Activated CD4-positive, CD25-positive, alpha-beta regulatory T cell treated with anti-CD3 and anti-CD28 coated beads, Interleukin-2, amount 50 U/mL, for 24 hours (primary cell): ENCODE results near the gene MRPS5.
A peak's percentile ranks its signal among the peaks of the same experiment; 100 is the strongest.

Source experiments
- ATAC-seq, 2 donors: fragments of 150-1000 bp; cut with Tn5 transposase; one replicate each; pipeline ENCODE4 v1.10.0; 2021; ENCODE audit warnings: mild to moderate bottlenecking in 1 of 2, moderate library complexity in 1 of 2

Gene MRPS5

DNA sequence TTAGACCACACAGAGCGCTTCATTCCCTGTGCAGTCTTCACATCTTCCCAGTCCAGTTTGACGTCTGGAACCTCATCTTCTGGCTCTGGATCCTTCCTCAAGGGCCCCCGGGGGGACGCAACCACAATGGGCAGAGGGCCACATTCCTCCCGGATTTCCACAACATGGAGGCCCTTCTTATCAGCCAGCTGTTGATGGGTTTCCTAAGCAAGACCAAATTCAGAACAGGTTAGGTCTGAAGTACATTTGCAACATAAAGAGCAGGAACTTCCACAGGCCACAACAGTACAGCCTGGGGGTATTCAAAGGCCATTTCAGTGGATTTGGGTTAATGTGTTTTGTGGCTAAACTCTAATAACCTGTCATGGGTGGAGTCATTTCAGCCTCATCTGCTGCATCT lies 34.2 kb downstream of the MRPS5 start:
- ATAC-seq, result no peak

DNA sequence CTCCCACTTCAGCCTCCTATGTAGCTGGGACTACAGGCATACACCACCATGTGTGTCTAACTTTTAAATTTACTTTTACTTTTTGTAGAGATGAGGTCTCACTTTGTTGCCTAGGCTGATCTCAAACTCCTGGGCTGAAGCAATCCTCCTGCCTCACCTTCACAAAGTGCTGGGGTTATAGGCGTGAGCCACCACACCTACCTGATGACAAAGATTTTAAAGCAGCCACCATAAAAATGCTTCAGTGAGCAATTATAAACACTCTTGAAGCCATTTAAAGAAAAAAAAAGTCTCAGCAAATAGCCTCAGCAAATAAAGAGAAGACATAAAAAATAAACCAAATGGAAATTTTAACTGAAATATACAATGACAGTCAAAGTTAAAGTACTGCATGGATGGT lies 35.6 kb downstream of the MRPS5 start:
- no peak for ATAC-seq

DNA sequence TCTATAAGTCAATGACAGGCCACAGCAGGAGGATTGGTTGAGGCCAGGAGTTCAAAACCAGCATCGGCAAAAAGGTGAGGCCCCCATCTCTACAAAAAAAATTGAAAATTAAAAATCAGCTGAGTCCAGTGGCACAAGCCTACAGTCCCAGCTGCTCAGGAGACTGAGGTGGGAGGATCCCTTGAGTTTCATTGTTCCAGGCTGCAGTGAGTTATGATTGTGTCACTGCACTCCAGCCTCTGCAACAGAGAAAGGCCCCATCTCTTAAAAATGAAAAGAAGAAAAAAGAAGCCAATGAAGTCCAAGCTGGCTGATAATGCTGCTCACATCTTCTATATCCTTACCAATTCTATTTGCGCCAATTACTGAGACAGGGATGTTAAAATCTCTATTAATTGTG lies 39.1 kb downstream of the MRPS5 start:
- ATAC-seq, result no peak

DNA sequence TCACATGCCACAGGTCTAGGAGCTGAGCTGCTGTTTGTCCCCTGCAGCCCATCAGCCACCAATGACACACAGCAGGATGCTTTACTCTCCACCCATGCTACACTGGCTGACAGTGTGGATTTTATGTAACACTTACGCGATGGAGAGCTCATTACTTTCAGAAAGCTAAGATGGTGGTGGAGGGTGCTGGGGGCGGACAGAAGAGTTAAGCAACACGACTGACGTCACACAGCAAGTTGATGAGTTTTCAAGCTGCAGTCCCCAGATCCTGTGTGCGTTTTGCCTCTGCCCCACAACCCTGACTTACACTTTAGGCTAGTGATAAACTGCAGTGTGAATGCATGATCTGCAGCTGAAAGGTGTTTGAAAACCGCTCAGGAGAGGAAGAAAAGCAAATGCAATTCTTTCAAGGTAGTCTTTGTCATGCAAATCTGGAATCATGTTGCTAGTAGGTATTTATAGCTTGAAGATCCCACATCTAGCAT lies 42.4 kb downstream of the MRPS5 start:
- ATAC-seq, result no peak

DNA sequence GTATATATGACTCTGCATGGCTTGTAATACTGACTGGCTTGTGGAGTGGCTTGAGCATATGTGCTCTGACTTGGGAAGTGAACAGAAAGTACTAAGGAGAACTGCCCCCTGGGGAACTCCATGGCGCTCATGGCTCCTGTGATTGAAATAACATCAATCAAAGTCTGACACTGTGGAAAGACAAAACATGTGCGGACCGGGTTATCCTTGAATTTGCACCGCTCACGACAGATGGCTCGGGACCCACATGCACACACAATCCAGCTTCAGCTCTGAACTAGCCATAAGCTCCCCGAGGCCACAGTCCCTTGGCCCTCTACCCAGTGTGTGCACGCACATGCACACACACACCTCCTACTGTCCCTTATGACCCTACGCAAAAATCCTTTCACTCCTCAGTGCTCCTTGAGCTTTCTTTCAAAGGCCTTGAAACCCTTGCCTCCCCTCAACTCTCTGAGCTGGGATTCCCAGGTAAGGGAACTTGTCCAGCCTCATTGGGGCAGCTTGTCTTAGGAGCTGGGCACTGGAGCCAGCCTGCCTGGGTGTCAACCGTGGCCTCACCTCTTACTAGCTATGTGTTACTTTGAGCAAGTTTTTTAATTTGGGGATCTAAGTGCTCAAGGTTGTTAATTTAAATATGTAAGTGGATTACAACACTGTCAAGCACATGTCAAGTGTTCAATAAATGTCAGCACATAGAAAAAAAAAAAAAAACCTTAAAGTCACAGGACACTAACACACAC lies 43.6 kb downstream of the MRPS5 start:
- no peak for ATAC-seq

DNA sequence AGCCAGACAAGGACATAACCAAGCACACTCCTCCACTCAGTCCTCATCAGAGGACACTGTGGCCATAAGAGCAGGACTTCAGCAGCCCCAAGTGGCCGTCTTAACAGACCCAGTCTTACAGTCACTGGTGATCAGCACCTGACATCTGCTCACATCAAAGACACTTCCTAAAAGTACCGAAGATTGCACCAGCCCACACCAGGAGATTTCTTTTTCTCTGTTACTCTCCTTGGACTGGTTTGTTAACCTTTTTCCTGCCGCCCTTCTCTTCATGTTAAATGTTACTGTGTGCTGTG lies 44.1 kb downstream of the MRPS5 start:
- ATAC-seq, result no peak

DNA sequence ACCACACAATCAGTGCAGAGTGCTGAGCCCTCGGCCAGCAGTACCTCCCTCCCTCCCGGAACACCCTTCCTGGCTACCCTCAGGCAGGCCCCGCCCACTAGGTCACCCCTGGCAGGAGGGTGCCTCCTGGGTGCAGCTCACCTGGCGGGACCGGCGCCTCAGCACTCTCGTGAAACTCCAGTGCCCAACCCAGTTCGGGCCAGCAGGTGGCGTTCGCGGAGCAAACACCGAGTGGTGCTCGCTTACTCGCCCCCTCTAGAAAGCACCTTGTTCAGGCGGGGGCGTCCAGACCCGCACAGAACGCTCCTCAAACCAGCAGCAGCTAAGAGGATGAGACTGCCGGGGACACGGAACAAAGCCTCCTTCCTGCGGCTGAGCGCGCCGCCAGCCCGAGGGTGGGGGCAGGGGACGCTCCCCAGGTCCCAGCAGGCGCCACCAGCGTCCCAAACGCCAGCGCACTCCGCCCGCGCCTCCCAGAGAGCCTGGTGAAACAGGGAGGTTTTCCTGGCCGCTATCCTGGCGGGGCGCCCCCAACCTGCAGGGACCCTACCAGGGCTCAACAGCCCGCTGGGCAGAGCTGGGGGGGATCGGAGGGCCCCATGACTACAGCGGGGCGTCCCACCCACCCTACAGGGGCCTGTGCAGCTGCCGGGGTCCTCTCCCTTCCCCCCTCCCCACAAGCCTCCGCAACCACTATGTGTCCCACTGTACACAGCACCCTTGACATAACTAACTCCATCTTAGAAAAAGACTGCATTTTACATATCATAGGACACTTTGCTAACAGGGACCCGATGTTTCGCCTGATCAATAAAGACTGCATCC lies 44.7 kb downstream of the MRPS5 start:
- peak; percentile 86 to 87 for ATAC-seq

DNA sequence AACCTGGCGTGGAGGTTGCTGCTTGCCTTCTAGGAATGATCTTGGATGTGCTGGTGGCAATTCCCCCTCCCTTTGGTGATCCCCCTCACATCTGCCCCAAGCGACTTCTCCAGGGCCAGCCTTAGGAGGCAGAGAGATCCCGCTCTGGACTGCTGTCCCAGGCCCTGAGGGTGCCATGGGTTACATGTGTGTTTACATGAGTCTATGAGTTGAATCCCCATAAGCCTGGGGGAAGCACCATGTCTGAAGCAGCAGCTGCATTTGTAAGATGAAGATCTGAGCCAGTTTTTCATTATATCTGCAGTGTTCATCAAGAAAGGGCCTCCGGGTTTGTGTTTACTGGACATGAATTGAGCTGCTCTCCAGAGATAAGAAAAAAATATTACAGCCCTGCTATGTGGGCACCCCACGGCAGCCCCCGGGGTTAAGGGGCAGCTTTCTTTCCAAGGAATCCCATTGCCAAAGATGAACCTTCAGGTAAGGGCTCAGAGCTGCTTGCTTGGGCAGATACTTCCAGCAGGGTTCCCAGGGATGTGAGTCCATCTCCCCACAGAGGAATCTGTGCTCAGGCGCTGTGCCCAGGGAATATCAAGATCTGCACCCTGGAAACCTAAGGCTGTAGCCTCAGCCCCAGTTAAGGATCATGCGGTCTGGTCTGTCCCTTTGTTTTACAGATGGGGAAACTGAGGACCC lies 46.0 kb downstream of the MRPS5 start:
- no peak for ATAC-seq

DNA sequence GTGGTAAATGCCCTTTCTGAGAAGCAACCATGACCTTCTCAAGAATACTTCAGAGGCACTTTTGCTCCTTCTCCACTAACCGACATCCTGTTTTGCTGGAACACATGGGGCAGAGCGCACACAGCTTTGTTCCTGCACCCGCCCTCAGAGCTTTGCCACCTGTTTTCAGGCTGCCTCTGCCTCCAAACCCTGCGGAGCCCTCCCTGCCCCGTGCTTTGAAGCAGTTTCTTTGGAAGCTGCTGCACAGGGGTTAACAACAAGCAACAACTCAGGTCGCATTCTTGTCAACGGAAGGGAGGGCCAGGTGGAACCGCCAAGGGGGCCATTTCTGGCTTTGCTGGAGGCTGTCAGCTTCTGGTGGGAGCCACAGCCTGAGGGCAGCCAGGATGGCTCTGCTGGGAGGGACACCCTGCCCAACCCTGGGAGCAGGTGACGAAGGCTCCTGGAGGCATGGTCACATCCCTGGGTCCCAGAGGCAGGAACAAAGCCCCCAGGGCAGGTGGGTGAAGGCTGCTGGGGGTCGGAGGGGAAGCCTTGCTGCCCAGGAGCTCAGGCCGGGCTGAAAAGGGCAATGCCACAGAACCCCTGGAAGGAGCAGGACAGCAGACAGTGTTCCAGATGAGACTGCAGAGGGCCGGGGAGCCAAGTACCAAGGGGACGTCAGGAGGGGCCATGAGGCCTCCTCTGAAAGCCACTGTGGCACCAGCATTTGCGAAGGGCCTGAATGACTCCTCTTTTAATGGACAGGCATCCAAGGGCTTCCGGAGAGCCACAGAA lies 46.8 kb downstream of the MRPS5 start:
- ATAC-seq, result peak; percentile 50 to 62

DNA sequence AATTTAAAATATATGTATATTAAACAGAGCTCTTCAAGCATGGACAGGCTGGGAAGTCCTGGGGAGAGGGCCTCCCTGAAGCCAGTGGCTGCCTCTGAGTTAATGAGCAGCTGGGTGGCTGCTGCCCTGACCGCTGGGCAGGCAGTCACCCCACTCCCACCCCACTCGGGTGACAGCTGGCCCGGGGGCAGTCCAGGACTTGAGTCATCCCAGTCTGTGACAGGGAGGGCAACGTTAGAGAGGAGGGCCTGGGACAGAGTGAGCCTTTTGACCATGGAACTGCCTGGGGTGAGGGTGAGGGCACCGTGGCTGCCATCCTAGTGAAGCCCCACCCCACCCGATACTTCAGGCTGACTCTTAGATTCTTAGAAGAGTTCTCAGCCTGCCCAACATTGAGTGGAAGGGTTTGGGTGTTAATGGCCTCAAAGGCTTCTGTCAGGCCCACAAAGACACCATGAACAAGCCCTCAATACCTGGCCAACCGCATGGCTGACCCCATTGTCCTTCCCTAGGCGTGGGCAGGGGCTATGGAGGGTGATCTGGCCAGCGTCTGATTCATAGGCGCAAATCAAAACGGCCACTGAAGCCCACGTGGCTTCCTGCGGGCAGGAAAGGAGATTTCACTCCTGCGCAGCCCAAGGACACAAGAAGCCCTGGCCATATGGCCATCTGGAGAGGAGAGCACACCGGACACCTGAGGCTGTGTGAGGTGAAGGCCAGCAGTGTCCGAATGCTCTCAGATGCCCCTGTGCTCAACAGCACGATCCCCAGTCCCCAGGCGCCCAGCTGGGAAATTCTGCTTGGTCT lies 47.5 kb downstream of the MRPS5 start:
- ATAC-seq, result peak in 1 of 2 donors; percentile 25

DNA sequence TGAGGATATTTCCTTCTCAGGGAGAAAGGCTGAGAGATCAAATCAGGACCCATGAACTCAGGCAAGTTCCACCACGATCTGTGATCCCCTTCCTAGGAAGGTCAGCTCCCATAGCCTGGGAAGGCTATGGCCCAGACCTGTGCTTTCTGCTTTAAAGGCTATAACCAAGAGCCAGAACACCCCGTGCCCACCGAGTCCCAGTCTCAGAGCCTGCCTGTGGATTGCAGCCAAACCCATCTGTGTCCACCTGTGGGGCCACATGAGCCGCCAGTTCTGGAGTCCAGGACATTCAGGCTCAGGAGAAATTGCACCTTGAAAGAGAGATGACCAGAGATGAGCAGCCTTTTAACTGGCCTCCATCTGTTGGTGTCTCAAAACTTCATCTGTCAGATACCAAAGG lies 49.2 kb downstream of the MRPS5 start:
- no peak for ATAC-seq

DNA sequence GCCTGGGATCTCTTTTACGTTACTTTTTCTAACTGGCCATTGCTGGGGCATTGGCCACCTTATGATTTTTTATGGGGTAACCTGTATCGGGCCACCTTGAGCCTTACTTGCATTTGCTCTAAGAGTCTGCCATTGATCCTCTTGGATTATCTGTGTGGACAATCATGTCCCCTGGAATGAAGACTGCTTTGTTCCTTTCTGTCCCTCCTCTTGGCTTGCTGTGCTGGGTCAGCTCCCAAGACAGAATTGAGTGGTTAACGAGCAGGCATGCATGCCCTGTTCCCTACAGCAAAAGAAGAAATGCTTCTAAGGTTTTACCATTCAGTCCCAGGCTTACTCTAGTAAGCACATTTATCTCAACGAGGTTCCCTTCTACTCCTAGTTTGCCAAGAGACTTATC lies 49.8 kb downstream of the MRPS5 start:
- ATAC-seq, result no peak

DNA sequence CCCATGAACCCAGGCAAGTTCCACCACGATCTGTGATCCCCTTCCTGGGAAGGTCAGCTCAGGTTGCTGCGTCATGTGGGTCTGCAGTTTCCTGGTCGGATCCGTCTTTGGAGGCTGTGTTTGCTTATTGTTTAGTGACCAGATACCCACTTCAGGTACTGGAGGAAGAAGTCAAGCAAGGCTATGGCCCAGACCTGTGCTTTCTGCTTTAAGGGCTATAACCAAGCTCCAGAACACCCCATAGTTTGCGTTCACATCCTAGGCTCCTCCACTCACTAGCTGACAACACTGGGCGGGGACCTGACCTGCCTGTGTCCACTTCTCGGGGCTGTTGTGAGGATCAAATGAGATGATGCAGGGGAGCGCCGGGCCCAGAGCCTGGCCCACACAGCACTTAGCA lies 52.1 kb downstream of the MRPS5 start:
- ATAC-seq, result no peak

DNA sequence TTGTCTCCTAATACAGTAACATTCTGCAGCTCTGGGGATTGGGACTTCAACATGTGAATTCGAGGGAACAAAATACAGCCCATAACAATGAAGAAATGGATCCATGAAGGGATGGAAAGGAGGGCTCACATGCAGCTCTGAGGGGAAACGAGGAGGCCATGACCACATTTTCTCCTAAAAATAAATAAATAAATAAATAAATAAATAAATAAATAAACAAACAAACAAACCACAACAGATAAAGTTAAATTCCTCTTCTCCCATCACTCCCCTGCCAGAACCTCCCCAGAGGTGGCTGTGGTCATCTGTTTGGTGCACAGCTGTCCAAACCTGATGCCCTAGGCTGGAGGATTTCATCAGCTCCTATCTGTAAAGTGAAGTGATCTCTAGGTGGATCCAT lies 53.4 kb downstream of the MRPS5 start:
- ATAC-seq, result no peak

DNA sequence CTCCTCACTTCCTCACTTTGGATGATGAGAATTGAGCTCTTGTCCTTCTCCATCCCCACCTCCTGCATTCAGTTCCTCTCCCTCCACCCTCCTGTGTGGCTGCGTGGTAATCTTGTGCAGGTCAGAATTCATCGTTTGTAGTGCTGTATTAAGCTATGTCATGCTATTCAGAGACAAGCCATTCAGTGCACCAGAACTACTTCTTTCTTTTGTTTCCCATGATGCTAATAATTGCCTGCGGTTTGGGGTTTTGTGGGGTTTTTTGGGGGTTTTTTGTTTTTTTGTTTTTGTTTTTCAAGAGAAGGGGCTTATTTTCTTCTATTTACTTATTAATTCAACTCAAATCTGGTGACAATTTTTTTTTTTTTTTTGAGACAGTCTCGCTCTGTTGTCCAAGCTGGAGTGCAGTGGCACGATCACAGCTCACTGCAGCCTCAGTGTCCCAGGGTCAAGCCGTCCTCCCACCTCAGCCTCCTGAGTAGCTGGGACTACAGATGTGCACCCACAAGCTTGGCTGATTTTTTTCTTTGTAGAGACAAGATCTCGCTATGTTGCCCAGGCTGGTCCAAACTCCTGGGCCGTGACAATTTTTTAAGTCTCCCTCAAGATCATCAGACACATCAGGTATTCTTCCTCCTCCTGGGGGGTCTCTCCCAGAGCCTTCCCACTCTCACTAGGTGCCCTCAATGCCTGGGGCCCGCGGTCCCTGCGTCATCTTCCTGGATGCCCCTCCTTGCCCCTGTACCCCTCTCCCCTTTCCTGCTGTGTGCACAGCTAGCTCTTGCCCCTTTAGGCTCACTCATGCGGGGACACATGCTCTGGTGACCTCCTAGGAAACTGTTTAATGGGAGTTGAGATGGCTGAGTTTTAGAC lies 58.3 kb downstream of the MRPS5 start:
- peak in 1 of 2 donors; percentile 35 for ATAC-seq

DNA sequence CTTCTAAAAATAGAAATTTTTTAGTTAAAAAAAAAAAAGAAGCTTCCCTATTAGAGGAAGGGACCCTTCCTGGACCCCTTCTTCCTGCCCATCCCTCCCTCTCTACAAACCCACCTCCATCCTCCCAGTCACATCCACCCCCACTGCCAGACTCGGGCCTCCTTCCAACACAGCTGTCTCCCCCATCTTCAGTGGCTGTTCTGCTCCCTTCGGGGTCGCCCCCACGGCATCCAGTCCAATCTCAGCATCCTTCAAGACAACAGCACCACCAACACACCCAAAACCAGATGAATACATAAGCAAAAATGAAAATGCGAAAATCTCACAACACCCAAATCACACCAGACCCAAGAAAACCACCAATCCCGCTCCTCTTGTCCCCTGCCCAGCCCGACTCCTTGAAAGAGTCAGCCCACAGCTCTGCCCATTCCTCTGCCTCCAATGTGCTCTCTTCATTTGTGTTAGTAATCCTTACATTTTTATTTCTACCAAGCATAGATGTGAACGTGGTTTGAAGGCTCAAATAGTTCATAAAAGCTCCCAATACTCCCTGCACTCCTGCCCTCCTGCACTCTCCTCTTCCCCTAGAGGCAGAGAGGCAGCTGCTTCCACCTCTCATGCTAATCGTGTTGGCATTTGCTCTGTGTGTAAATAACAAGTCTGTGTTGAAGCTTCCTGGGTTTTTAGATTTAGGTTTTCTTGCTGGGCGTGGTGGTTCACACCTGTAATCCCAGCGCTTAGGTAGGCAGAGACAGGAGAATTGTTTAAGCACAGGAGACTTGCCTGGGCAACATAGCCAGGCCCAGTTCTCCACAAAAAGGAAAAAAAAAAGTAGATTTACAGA lies 59.1 kb downstream of the MRPS5 start:
- ATAC-seq, result peak in 1 of 2 donors; percentile 18

DNA sequence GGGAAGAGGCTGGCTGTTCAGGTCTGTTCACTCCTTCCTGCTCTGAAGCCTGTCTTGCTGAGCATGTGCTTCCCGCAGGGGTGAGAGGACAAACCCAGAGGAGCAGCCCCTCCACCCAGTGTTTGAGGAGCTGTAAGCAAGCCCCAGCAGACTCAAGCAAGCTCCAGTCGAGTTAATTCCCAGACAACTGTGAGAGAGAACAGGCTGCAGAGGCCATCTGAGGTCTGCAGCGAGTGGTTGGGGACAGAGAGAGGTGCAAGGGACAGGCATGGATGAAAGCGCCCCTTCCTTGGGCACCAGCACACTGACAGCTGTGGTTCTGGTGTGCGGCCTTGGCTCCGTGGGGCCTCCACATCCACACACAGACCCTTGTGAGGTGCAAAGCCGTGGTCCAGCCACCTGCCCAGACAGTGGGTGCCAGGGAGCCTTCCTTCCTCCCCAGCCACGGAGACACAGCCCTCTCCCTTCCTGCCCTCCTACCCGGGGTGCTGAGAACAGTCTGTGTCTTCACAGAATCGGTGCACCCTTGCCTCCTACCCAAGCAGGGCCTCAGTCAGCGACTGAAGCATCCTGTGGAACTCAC lies 59.9 kb downstream of the MRPS5 start:
- peak; percentile 27 to 44 for ATAC-seq

DNA sequence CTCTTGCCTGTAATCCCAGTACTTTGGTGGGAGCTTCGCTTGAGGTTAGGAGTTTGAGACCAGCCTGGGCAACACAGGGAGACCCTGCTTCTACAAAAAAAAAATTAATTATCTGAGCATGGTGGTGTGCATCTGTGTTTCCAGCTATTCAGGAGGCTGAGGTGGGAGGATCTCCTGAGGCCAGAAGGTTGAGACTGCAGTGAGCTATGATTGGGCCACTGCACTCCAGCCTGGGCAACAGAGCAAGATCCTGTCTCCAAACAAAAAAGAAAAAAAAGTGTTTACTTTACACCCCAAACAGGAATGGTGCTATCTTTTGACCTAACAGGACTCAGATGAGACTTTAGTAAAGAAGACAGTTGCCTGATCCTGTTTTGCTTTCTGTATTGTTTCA lies 60.5 kb downstream of the MRPS5 start:
- no peak for ATAC-seq

DNA sequence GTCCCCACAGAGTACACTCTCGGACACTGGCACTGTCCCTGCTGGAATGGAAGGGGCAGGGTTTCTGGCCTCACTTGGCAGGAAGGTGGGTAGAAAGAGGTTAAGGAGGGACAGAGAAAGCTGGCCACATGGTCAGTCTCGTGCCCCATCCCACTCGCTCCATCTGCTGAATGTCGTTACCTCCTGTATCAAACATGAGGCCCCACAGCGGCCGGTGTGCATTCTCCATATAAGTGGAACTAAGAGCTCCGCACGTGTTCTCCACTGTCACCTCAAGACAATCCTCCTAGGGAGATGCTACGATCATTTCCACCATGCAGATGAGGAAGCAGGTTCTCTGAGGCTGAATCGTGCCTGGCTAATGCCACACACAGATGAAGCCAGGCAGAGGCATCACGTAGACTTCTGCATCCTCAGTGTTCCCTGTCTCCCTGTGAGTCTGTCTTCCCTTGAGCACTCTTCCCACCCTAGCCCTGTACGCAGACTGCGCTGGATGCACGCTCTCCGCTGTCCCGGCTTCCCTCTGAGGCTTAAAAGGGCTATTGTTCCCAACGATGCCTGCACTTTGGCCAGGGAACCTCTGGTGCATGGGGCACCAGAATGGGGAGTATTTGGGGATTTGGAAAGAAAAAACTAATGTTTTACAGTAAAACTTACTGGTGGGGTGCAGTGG lies 61.0 kb downstream of the MRPS5 start:
- ATAC-seq, result no peak
